ENCODE measurements around the gene GLIS1. TPM values are rescaled to one million over a fixed set of nuclear protein-coding genes. Genes with fewer than 3 reads are reported as not detected.
A peak's percentile ranks its signal among the peaks of the same experiment; 100 is the strongest.

Gene GLIS1
- polyA plus RNA-seq, 1 donor (not counting 4 experiments of a cell fraction or from before 2014, with no cell fraction given), result not detected

DNA sequence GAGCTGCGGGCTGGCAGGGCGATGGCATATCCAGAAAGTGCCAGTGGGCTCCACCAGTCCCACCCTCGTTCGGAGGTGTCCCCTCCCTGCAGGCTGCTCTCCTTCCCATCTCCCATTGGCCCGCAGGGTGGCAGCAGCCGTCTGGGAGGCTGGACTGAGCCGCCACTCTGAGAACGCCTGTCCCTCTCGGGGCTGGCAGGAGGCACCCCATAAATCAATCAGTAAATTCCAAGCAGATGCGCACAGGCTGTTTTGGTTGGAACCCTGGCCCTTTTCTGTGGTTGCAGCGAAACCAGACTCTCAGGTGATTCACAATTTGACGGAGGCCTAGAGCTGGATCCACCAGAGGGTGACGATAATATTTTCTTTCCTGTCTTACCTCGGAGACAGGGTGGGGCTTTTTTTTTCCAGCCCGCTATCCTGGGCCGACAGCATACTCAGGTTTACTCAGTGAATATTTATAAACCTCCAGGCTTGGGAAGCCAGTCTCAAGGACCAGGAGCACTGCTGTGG lies 99.7 kb downstream of the GLIS1 start:
- H3K27ac ChIP-seq (ENCODE audit: control insufficient read depth, insufficient read depth, low read length), result no peak overlapping the region
- peak; percentile 75 for FAIRE-seq
- H3K79me2 ChIP-seq (ENCODE audit: control insufficient read depth, insufficient read depth, low read length), result no peaks in the 10 kb centered on the region
- no peaks in the 10 kb centered on the region for H3K36me3 ChIP-seq (ENCODE audit: control insufficient read depth in 2 of 2, extremely low read depth in 1 of 2, insufficient read depth in 2 of 2, low read length in 2 of 2)
- H3K27me3 ChIP-seq (ENCODE audit: control insufficient read depth, extremely low read depth, insufficient read depth, low read length), result peaks cover 23% of the 10 kb centered on the region
- H3K4me2 ChIP-seq (ENCODE audit: control insufficient read depth, extremely low read depth, insufficient read depth, low read depth, low read length), result peak overlapping the region; percentile 54
- H3K4me1 ChIP-seq (ENCODE audit: control insufficient read depth, extremely low read depth, insufficient read depth, low read length), result peaks cover 5% of the 10 kb centered on the region
- no peaks in the 10 kb centered on the region for H4K20me1 ChIP-seq (ENCODE audit: control insufficient read depth, extremely low read depth, insufficient read depth, low read length)
- dilution Hi-C loops (cut with MboI; ENCODE audit: extremely low pct_ligation_motif_present, low sequenced_read_pairs), result no loop called here
- no peaks in the 10 kb centered on the region for H3K9me3 ChIP-seq (ENCODE audit: control insufficient read depth, low read depth, low read length)
- no peak overlapping the region for H2AFZ ChIP-seq (ENCODE audit: control insufficient read depth, low read length)
- no peak overlapping the region for H3K4me3 ChIP-seq (ENCODE audit: control insufficient read depth in 2 of 3, extremely low read depth in 1 of 3, insufficient read depth in 2 of 3, low read depth in 1 of 3, low read length in 3 of 3)
- peak; percentile 45 for DNase-seq (ENCODE audit: low read depth, low spot score)
- TF ChIP-seq EZH2 (IDR thresholded peaks at IDR 0.05; ENCODE audit: low read length), result no peak
- TF ChIP-seq, protein P1, sequence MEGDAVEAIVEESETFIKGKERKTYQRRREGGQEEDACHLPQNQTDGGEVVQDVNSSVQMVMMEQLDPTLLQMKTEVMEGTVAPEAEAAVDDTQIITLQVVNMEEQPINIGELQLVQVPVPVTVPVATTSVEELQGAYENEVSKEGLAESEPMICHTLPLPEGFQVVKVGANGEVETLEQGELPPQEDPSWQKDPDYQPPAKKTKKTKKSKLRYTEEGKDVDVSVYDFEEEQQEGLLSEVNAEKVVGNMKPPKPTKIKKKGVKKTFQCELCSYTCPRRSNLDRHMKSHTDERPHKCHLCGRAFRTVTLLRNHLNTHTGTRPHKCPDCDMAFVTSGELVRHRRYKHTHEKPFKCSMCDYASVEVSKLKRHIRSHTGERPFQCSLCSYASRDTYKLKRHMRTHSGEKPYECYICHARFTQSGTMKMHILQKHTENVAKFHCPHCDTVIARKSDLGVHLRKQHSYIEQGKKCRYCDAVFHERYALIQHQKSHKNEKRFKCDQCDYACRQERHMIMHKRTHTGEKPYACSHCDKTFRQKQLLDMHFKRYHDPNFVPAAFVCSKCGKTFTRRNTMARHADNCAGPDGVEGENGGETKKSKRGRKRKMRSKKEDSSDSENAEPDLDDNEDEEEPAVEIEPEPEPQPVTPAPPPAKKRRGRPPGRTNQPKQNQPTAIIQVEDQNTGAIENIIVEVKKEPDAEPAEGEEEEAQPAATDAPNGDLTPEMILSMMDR (optimal IDR thresholded peaks at IDR 0.05 in 1 of 3, IDR thresholded peaks at IDR 0.05 in 1 of 3, conservative IDR thresholded peaks at IDR 0.05 in 1 of 3; ENCODE audit: extremely low read depth in 1 of 3, insufficient read depth in 2 of 3, low read length in 3 of 3), result peak in 2 of 3 experiments; percentile 23 to 49
- H3K9me1 ChIP-seq (ENCODE audit: control insufficient read depth, extremely low read depth, insufficient read depth, low read length), result no peaks in the 10 kb centered on the region
- H3K9ac ChIP-seq (ENCODE audit: control insufficient read depth, extremely low read depth, insufficient read depth, low read length), result no peak overlapping the region

DNA sequence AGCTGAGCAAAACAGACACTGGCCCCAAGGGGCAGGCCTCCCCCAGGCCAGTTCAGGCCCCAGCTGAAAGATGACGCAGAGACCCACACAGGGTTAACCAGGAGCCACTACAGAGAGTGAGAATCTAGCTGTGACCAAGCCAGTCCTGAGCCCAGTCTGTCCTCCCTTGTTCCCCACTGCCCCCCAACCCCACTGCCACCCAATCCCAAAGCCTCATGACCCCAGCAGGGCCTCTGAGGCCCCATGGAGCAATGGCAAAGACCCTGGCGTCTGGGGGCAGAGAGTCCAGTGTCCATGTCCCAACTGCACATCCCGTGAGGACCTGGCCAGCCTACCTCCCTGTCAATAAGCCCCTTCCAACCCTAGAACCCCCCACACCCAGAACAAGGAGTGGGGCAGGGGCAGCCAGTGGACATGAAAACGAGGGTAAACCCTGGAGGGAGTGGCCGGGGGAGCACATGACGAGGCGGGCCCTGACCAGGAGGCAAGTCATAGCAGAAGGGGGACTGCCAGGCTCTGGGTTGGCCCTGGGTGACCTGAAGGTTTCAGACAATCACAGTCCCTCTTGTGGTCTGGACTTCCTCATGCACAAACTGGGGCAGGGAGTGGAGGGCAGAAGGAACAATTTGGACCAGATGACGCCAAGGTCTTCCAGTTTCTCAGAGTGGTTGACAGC lies 100.5 kb downstream of the GLIS1 start:
- H3K4me3 ChIP-seq (ENCODE audit: control insufficient read depth in 2 of 3, extremely low read depth in 1 of 3, insufficient read depth in 2 of 3, low read depth in 1 of 3, low read length in 3 of 3), result no peak overlapping the region
- H3K4me1 ChIP-seq (ENCODE audit: control insufficient read depth, extremely low read depth, insufficient read depth, low read length), result peaks cover 5% of the 10 kb centered on the region
- H3K27ac ChIP-seq (ENCODE audit: control insufficient read depth, insufficient read depth, low read length), result no peak overlapping the region
- no peaks in the 10 kb centered on the region for H3K36me3 ChIP-seq (ENCODE audit: control insufficient read depth in 2 of 2, extremely low read depth in 1 of 2, insufficient read depth in 2 of 2, low read length in 2 of 2)
- no peak overlapping the region for H3K9ac ChIP-seq (ENCODE audit: control insufficient read depth, extremely low read depth, insufficient read depth, low read length)
- no peaks in the 10 kb centered on the region for H3K9me3 ChIP-seq (ENCODE audit: control insufficient read depth, low read depth, low read length)
- no peak overlapping the region for H3K4me2 ChIP-seq (ENCODE audit: control insufficient read depth, extremely low read depth, insufficient read depth, low read depth, low read length)
- DNase-seq (ENCODE audit: low read depth, low spot score) (no peak), FAIRE-seq (no peak)
- peaks cover 23% of the 10 kb centered on the region for H3K27me3 ChIP-seq (ENCODE audit: control insufficient read depth, extremely low read depth, insufficient read depth, low read length)
- H3K9me1 ChIP-seq (ENCODE audit: control insufficient read depth, extremely low read depth, insufficient read depth, low read length), result no peaks in the 10 kb centered on the region
- TF ChIP-seq, protein P1 (optimal IDR thresholded peaks at IDR 0.05 in 1 of 3, IDR thresholded peaks at IDR 0.05 in 1 of 3, conservative IDR thresholded peaks at IDR 0.05 in 1 of 3; ENCODE audit: extremely low read depth in 1 of 3, insufficient read depth in 2 of 3, low read length in 3 of 3), result no peak
- no peak for TF ChIP-seq EZH2 (IDR thresholded peaks at IDR 0.05; ENCODE audit: low read length)
- no peak overlapping the region for H2AFZ ChIP-seq (ENCODE audit: control insufficient read depth, low read length)
- dilution Hi-C loops (cut with MboI; ENCODE audit: extremely low pct_ligation_motif_present, low sequenced_read_pairs), result no loop called here
- H3K79me2 ChIP-seq (ENCODE audit: control insufficient read depth, insufficient read depth, low read length), result no peaks in the 10 kb centered on the region
- H4K20me1 ChIP-seq (ENCODE audit: control insufficient read depth, extremely low read depth, insufficient read depth, low read length), result no peaks in the 10 kb centered on the region

All from keratinocyte (primary cell).